Endodermal cell (in vitro differentiated cells): ENCODE measurements around the gene ANGPTL8. TPM values are rescaled to one million over a fixed set of nuclear protein-coding genes. Genes with fewer than 3 reads are reported as not detected.
A peak's percentile ranks its signal among the peaks of the same experiment; 100 is the strongest.

Experiments
- DNase-seq: peaks from one replicate; pipeline ENCODE4 v3.0.0-alpha.2; 2017
- H3K27ac ChIP-seq: 2 replicates; pipeline ENCODE4 v1.5.1; 2013; ENCODE audit warnings: mild to moderate bottlenecking, low read depth, low read length, moderate library complexity
- H3K27me3 ChIP-seq: 2 replicates; pipeline ENCODE4 v1.6.1; 2013; ENCODE audit warnings: mild to moderate bottlenecking, low read length, moderate library complexity; ENCODE audit not compliant: insufficient read depth, control insufficient read depth, poor library complexity, severe bottlenecking
- H3K36me3 ChIP-seq: 2 replicates; pipeline ENCODE4 v1.7.0; 2013; ENCODE audit warnings: mild to moderate bottlenecking, low read length, moderate library complexity; ENCODE audit not compliant: control insufficient read depth, insufficient read depth
- H3K4me1 ChIP-seq: one replicate; pipeline ENCODE4 v1.7.0; 2013; ENCODE audit warnings: low read length; ENCODE audit not compliant: control insufficient read depth, insufficient read depth
- H3K4me3 ChIP-seq: 2 replicates; pipeline ENCODE4 v1.5.1; 2013; ENCODE audit warnings: mild to moderate bottlenecking, low read length, moderate library complexity
- H3K9ac ChIP-seq: 2 replicates; pipeline ENCODE4 v1.6.1; 2013; ENCODE audit warnings: mild to moderate bottlenecking, low read length, moderate library complexity; ENCODE audit not compliant: poor library complexity, severe bottlenecking; ENCODE audit errors: extremely low read depth
- H3K9me3 ChIP-seq: 2 replicates; pipeline ENCODE4 v1.6.1; 2013; ENCODE audit warnings: mild to moderate bottlenecking, low read length, moderate library complexity; ENCODE audit not compliant: control insufficient read depth
- H3K27ac Mint-ChIP-seq: 2 replicates; pipeline ENCODE4 v1.8.0; 2020; ENCODE audit warnings: mixed read lengths
- H3K27me3 Mint-ChIP-seq: 2 replicates; pipeline ENCODE4 v1.8.0; 2021; ENCODE audit warnings: mild to moderate bottlenecking, mixed read lengths; ENCODE audit not compliant: insufficient read depth
- H3K36me3 Mint-ChIP-seq: 2 replicates; pipeline ENCODE4 v1.8.0; 2020; ENCODE audit warnings: low read depth, mixed read lengths
- H3K4me1 Mint-ChIP-seq: 2 replicates; pipeline ENCODE4 v1.8.0; 2020; ENCODE audit warnings: mixed read lengths
- H3K4me3 Mint-ChIP-seq: 2 replicates; pipeline ENCODE4 v1.8.0; 2020; ENCODE audit warnings: mild to moderate bottlenecking, moderate library complexity, mixed read lengths
- H3K9me3 Mint-ChIP-seq: 2 replicates; pipeline ENCODE4 v1.8.0; 2020; ENCODE audit warnings: mild to moderate bottlenecking, mixed read lengths
- CTCF ChIP-seq: fragments of 200-600 bp; sonication (generic); conservative IDR thresholded peaks from 2 replicates; pipeline ENCODE4 v1.5.0; 2021; ENCODE audit warnings: antibody characterized with exemption, mild to moderate bottlenecking
- WGBS, 2 experiments: methylation state at CpG; one replicate each; pipeline versions ENCODE4 v1.1.5 to v1.1.7; 2013; ENCODE audit warnings: missing lambda C conversion rate in 2 of 2, mixed read lengths in 1 of 2; ENCODE audit not compliant: insufficient coverage in 1 of 2, insufficient read length in 1 of 2; 5-methylcytosine and 5-hydroxymethylcytosine counted together
- long read RNA-seq, 4 experiments: library from polyadenylated mRNA in 2 of 4; library from RNA in 1 of 4; library from capped mRNA in 1 of 4; stranded (forward) in 3 of 4; unstranded in 1 of 4; transcript quantifications; one replicate each; pipeline ENCODE4 v2.0.0, GENCODE V29; 2020 to 2021; ENCODE audit warnings: inconsistent platforms in 1 of 4
- polyA plus RNA-seq, 2 experiments: library from polyadenylated mRNA; stranded (reverse); fragments of 50-300 nt; gene quantifications; one replicate each; pipeline ENCODE4 v1.2.3, GENCODE V29; 2013
- total RNA-seq, 2 donors: library from RNA; stranded (reverse); fragmentation: NEBNext Ultra II Directional in 1 of 2; extraction: Animal tissue kit (Norgen Biotek cat#: 25700) in 1 of 2; gene quantifications; 2 replicates in 1 of 2; 3 replicates in 1 of 2; pipeline ENCODE4 v1.2.1, GENCODE V29; 2021

ANGPTL8 gene, protein sequence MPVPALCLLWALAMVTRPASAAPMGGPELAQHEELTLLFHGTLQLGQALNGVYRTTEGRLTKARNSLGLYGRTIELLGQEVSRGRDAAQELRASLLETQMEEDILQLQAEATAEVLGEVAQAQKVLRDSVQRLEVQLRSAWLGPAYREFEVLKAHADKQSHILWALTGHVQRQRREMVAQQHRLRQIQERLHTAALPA
- total RNA-seq = not detected
- polyA plus RNA-seq (2013, experiment 1 of 2) = not detected
- not detected for polyA plus RNA-seq (2013, experiment 2 of 2)
- long read RNA-seq, experiment 1 = 0 reads
- long read RNA-seq, experiment 2 = 0 reads
- long read RNA-seq, experiment 3 = 0 reads
- long read RNA-seq, experiment 4 = 0 reads

GRCh38 chr19:11239377-11240000, at the start of gene ANGPTL8:
Gene ANGPTL8 (plus strand): TSS chr19:11239619. CDS start chr19:11239638, 19 bp downstream.
- no peak for DNase-seq
- H3K27me3 Mint-ChIP-seq = no peaks in the 10 kb centered on the region
- peaks cover 51% of the 10 kb centered on the region for H3K36me3 Mint-ChIP-seq

DNA sequence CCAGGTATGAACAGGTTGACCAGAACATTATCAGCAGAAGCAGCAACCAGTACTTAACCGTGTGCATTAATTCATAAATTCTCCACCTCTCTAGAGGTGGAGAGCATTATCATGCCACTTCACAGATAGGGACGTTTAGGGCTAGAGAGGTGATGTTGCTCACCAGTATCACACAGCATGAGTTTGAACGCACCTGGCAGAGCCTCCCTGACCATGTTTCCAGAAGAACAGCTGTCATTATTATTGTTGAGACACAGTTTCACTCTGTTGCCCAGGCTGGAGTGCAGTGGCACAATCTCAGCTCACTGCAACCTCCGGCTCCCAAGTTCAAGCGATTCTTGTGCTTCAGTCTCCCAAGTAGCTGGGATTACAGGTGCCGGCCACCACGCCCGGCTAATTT, 48.9 kb upstream of the ANGPTL8 start:
- DNase-seq = no peak
- H3K9ac ChIP-seq = no peak overlapping the region
- no peak overlapping the region for H3K27ac Mint-ChIP-seq
- WGBS, 2 experiments = 91 to 97% methylated on average over 5 to 8 of the region's 8 CpGs
- no peaks in the 10 kb centered on the region for H3K9me3 Mint-ChIP-seq
- H3K36me3 ChIP-seq = peaks cover 18% of the 10 kb centered on the region
- H3K4me1 ChIP-seq = no peaks in the 10 kb centered on the region
- peaks cover 46% of the 10 kb centered on the region for H3K36me3 Mint-ChIP-seq
- no peak overlapping the region for H3K4me3 Mint-ChIP-seq
- H3K4me1 Mint-ChIP-seq = peaks cover 3% of the 10 kb centered on the region
- no peaks in the 10 kb centered on the region for H3K27me3 Mint-ChIP-seq
- no peak for TF ChIP-seq CTCF
- no peak overlapping the region for H3K4me3 ChIP-seq
- H3K9me3 ChIP-seq = no peaks in the 10 kb centered on the region
- no peak overlapping the region for H3K27ac ChIP-seq
- no peaks in the 10 kb centered on the region for H3K27me3 ChIP-seq

More at GRCh38 chr19:11239377-11240000, at the start of gene ANGPTL8:
- Mint-ChIP-seq H3K4me3 (no peak within 1 kb of the TSS), H3K9me3 (no peaks in the 10 kb centered on the region), H3K4me1 (peaks cover 6% of the 10 kb centered on the region), H3K27ac (no peak within 1 kb of the TSS)
- H3K9me3 ChIP-seq = no peaks in the 10 kb centered on the region
- H3K27me3 ChIP-seq = no peaks in the 10 kb centered on the region
- no peak within 1 kb of the TSS for H3K9ac ChIP-seq
- peaks cover 34% of the 10 kb centered on the region for H3K36me3 ChIP-seq
- no peak within 1 kb of the TSS for H3K4me3 ChIP-seq
- TF ChIP-seq CTCF = no peak
- peaks cover 5% of the 10 kb centered on the region for H3K4me1 ChIP-seq
- 93 to 96% methylated on average over 13 to 23 of the region's 23 CpGs for WGBS, 2 experiments
- no peak within 1 kb of the TSS for H3K27ac ChIP-seq

GRCh38 chr19:11191273-11191755, 48.1 kb upstream of the ANGPTL8 start:
- Mint-ChIP-seq H3K27me3 (no peaks in the 10 kb centered on the region), H3K4me3 (no peak overlapping the region), H3K9me3 (no peaks in the 10 kb centered on the region), H3K4me1 (peaks cover 3% of the 10 kb centered on the region), H3K27ac (no peak overlapping the region), H3K36me3 (peaks cover 42% of the 10 kb centered on the region)
- H3K27me3 ChIP-seq = no peaks in the 10 kb centered on the region
- no peak overlapping the region for H3K9ac ChIP-seq
- H3K36me3 ChIP-seq = peaks cover 18% of the 10 kb centered on the region
- 89 to 93% methylated on average over 7 to 8 of the region's 8 CpGs for WGBS, 2 experiments
- H3K4me1 ChIP-seq = no peaks in the 10 kb centered on the region
- H3K9me3 ChIP-seq = no peaks in the 10 kb centered on the region
- H3K27ac ChIP-seq = no peak overlapping the region
- no peak for TF ChIP-seq CTCF
- no peak overlapping the region for H3K4me3 ChIP-seq
- peak; percentile 63 for DNase-seq
